ENCODE measurements around the gene RXFP1. TPM values are rescaled to one million over a fixed set of nuclear protein-coding genes. Genes with fewer than 3 reads are reported as not detected.

Gene RXFP1
- total RNA-seq: not detected

GRCh38 chr4:158521484-158522088 is at the start of gene RXFP1:
Gene RXFP1, plus strand, starts transcription at chr4:158521882. Its CDS starts 95 bp downstream, at chr4:158521977.
- Histone ChIP-seq H3K36me3 (replicated peaks in 1 of 2; ENCODE audit: insufficient read depth in 1 of 2, low read depth in 2 of 2) (no peaks in the 10 kb centered on the region), H3K27me3 (no peaks in the 10 kb centered on the region), H3K9me3 (no peaks in the 10 kb centered on the region), H3K27ac (no peak within 1 kb of the TSS), H3K4me1 (no peaks in the 10 kb centered on the region), H3K4me3 (no peak within 1 kb of the TSS)
- ATAC-seq (no peak), DNase-seq (no peak)
- 50 to 53% methylated on average over 11 of the region's 11 CpGs for WGBS, 2 donors
- intact Hi-C loops (cut with DNase I): no loop called here
- TF ChIP-seq CTCF (IDR thresholded peaks at IDR 0.05): no peak
- TF ChIP-seq POLR2A (IDR thresholded peaks at IDR 0.05): no peak

- Histone ChIP-seq H3K4me3 (no peak overlapping the region), H3K27ac (no peak overlapping the region), H3K9me3 (no peaks in the 10 kb centered on the region), H3K36me3 (replicated peaks in 1 of 2; ENCODE audit: insufficient read depth in 1 of 2, low read depth in 2 of 2) (no peaks in the 10 kb centered on the region), H3K4me1 (no peaks in the 10 kb centered on the region), H3K27me3 (no peaks in the 10 kb centered on the region)
- ATAC-seq: no peak
- TF ChIP-seq POLR2A (IDR thresholded peaks at IDR 0.05) (no peak), CTCF (IDR thresholded peaks at IDR 0.05) (no peak)
- intact Hi-C loops (cut with DNase I): no loop called here
- DNase-seq: no peak
Observed at GRCh38 chr4:158481811-158482210, 39.9 kb upstream of the RXFP1 start.

- Histone ChIP-seq H3K27ac (no peak overlapping the region), H3K27me3 (no peaks in the 10 kb centered on the region), H3K4me3 (no peak overlapping the region), H3K4me1 (no peaks in the 10 kb centered on the region), H3K36me3 (replicated peaks in 1 of 2; ENCODE audit: insufficient read depth in 1 of 2, low read depth in 2 of 2) (no peaks in the 10 kb centered on the region), H3K9me3 (no peaks in the 10 kb centered on the region)
- WGBS, 2 donors: 66 to 69% methylated on average over 4 of the region's 4 CpGs
- TF ChIP-seq POLR2A (IDR thresholded peaks at IDR 0.05) (no peak), CTCF (IDR thresholded peaks at IDR 0.05) (no peak)
- DNase-seq: no peak
- ATAC-seq: no peak
- intact Hi-C loops (cut with DNase I): no loop called here
Observed at GRCh38 chr4:158484173-158484885, 37.4 kb upstream of the RXFP1 start.

- Histone ChIP-seq H3K9me3 (no peaks in the 10 kb centered on the region), H3K4me3 (no peak overlapping the region), H3K27ac (no peak overlapping the region), H3K4me1 (no peaks in the 10 kb centered on the region), H3K36me3 (replicated peaks in 1 of 2; ENCODE audit: insufficient read depth in 1 of 2, low read depth in 2 of 2) (no peaks in the 10 kb centered on the region), H3K27me3 (no peaks in the 10 kb centered on the region)
- TF ChIP-seq POLR2A (IDR thresholded peaks at IDR 0.05) (no peak), CTCF (IDR thresholded peaks at IDR 0.05) (no peak)
- ATAC-seq: no peak
- DNase-seq: no peak
- intact Hi-C loops (cut with DNase I): no loop called here
Observed at GRCh38 chr4:158490629-158491028, 31.1 kb upstream of the RXFP1 start.

- no peaks in the 10 kb centered on the region for H3K4me1 ChIP-seq
- no peaks in the 10 kb centered on the region for H3K36me3 ChIP-seq (replicated peaks in 1 of 2; ENCODE audit: insufficient read depth in 1 of 2, low read depth in 2 of 2)
- no peak overlapping the region for H3K27ac ChIP-seq
- ATAC-seq (no peak), DNase-seq (no peak)
- no peak overlapping the region for H3K4me3 ChIP-seq
- H3K9me3 ChIP-seq: no peaks in the 10 kb centered on the region
- intact Hi-C loops (cut with DNase I): no loop called here
- H3K27me3 ChIP-seq: no peaks in the 10 kb centered on the region
- TF ChIP-seq CTCF (IDR thresholded peaks at IDR 0.05) (no peak), POLR2A (IDR thresholded peaks at IDR 0.05) (no peak)
Observed at GRCh38 chr4:158492391-158492790, 29.3 kb upstream of the RXFP1 start.

Measured in body of pancreas (tissue), 4 donors.